IMR-90 (cell line): ENCODE measurements around the gene WDR37. TPM values are rescaled to one million over a fixed set of nuclear protein-coding genes. Genes with fewer than 3 reads are reported as not detected.

Experiments used
- ATAC-seq: fragments of 200-7000 bp; cut with Tn5 transposase; 2 replicates; pipeline ENCODE4 v1.9.1; 2020; ENCODE audit warnings: low read depth, mild to moderate bottlenecking, moderate library complexity
- BruUV-seq: library from RNA; stranded (reverse); fragments of 400-500 nt; replicated peaks from 2 replicates; lab custom pipeline; 2021; lab: Mats Ljungman, UMichigan
- CTCF ChIA-PET: fragments of 300-600 bp; formaldehyde crosslinking; extraction: SDS; loops from one replicate; lab custom pipeline; 2021; ENCODE audit warnings: antibody characterized with exemption; lab: Yijun Ruan, JAX
- POLR2A ChIA-PET: fragments of 300-600 bp; sonication (Branson Sonifier 250); formaldehyde crosslinking; loops from one replicate; lab custom pipeline; 2022; ENCODE audit warnings: antibody characterized with exemption; ENCODE audit not compliant: unreplicated experiment; lab: Charles Lee
- DNase-seq: peaks from one replicate; pipeline ENCODE4 v3.0.0; 2013
- H2AFZ ChIP-seq: replicated peaks from 2 replicates; pipeline ENCODE3; 2013; ENCODE audit warnings: low read length, mild to moderate bottlenecking; ENCODE audit not compliant: poor library complexity
- H2AK5ac ChIP-seq: 2 replicates; pipeline ENCODE4 v1.6.1; 2013; ENCODE audit warnings: low read depth, low read length, inconsistent platforms
- H2AK9ac ChIP-seq: replicated peaks from 2 replicates; pipeline ENCODE3; 2013; ENCODE audit warnings: mild to moderate bottlenecking, low read depth, low read length, moderate library complexity; ENCODE audit not compliant: poor library complexity
- H2BK120ac ChIP-seq: 2 replicates; pipeline ENCODE4 v1.6.1; 2013; ENCODE audit warnings: low read depth, low read length, inconsistent platforms
- H2BK15ac ChIP-seq: 3 replicates; pipeline ENCODE4 v1.6.1; 2013; ENCODE audit warnings: low read depth, low read length, inconsistent platforms
- H2BK20ac ChIP-seq: 2 replicates; pipeline ENCODE4 v1.6.1; 2013; ENCODE audit warnings: low read depth, mild to moderate bottlenecking, inconsistent platforms, low read length, moderate library complexity
- H2BK5ac ChIP-seq: 2 replicates; pipeline ENCODE4 v1.6.1; 2013; ENCODE audit warnings: mild to moderate bottlenecking, low read depth, low read length, inconsistent platforms; ENCODE audit not compliant: poor library complexity, severe bottlenecking
- H3K14ac ChIP-seq: replicated peaks from 2 replicates; pipeline ENCODE4 v1.6.1; 2013; ENCODE audit warnings: low read depth, low read length, inconsistent platforms
- H3K18ac ChIP-seq: 2 replicates; pipeline ENCODE4 v1.6.1; 2013; ENCODE audit warnings: low read depth, low read length, control low read depth
- H3K23ac ChIP-seq: 2 replicates; pipeline ENCODE4 v1.6.1; 2013; ENCODE audit warnings: low read depth, low read length, inconsistent platforms
- H3K27ac ChIP-seq: 2 replicates; pipeline ENCODE4 v1.5.1; 2013; ENCODE audit warnings: mild to moderate bottlenecking, control low read depth, low read length; ENCODE audit not compliant: insufficient read depth
- H3K27me3 ChIP-seq: 2 replicates; pipeline ENCODE4 v1.6.1; 2013; ENCODE audit warnings: low read length; ENCODE audit not compliant: control insufficient read depth, insufficient read depth
- H3K36me3 ChIP-seq: 2 replicates; pipeline ENCODE4 v1.6.1; 2013; ENCODE audit warnings: low read length, mixed read lengths; ENCODE audit not compliant: control insufficient read depth, insufficient read depth
- H3K4ac ChIP-seq: 2 replicates; pipeline ENCODE4 v1.6.1; 2013; ENCODE audit warnings: low read depth, low read length, inconsistent platforms
- H3K4me1 ChIP-seq: 2 replicates; pipeline ENCODE4 v1.6.1; 2013; ENCODE audit warnings: low read length, mixed read lengths; ENCODE audit not compliant: control insufficient read depth, insufficient read depth
- H3K4me2 ChIP-seq: 2 replicates; pipeline ENCODE4 v1.6.1; 2013; ENCODE audit warnings: low read depth, mild to moderate bottlenecking, control low read depth, low read length, moderate library complexity
- H3K4me3 ChIP-seq: 2 replicates; pipeline ENCODE4 v1.5.1; 2013; ENCODE audit warnings: low read depth, mild to moderate bottlenecking, control low read depth, low read length, moderate library complexity; ENCODE audit not compliant: insufficient read depth
- H3K56ac ChIP-seq: 2 replicates; pipeline ENCODE4 v1.6.1; 2013; ENCODE audit warnings: low read length, inconsistent platforms; ENCODE audit not compliant: insufficient read depth; ENCODE audit errors: extremely low read depth
- H3K79me1 ChIP-seq, 2 experiments: 2 replicates each; pipeline ENCODE4 v1.6.1; 2013; ENCODE audit warnings: low read length in 2 of 2, inconsistent platforms in 1 of 2, low read depth in 1 of 2
- H3K9ac ChIP-seq: 2 replicates; pipeline ENCODE4 v1.6.1; 2013; ENCODE audit warnings: low read depth, low read length, control low read depth
- H3K9me1 ChIP-seq: 2 replicates; pipeline ENCODE4 v1.6.1; 2013; ENCODE audit warnings: low read length, inconsistent platforms; ENCODE audit not compliant: insufficient read depth
- H3K9me3 ChIP-seq: 2 replicates; pipeline ENCODE4 v1.6.1; 2013; ENCODE audit warnings: low read length; ENCODE audit not compliant: control insufficient read depth, insufficient read depth
- H4K20me1 ChIP-seq: 2 replicates; pipeline ENCODE4 v1.6.1; 2013; ENCODE audit warnings: low read length, inconsistent platforms; ENCODE audit not compliant: insufficient read depth
- H4K5ac ChIP-seq: 2 replicates; pipeline ENCODE4 v1.6.1; 2013; ENCODE audit warnings: mild to moderate bottlenecking, low read depth, low read length, control low read depth
- H4K8ac ChIP-seq, 2 experiments: 2 replicates each; pipeline ENCODE4 v1.6.1; 2013; ENCODE audit warnings: low read depth in 2 of 2, low read length in 2 of 2, control low read depth in 1 of 2, inconsistent platforms in 1 of 2
- H4K91ac ChIP-seq: 2 replicates; pipeline ENCODE4 v1.6.1; 2013; ENCODE audit warnings: low read depth, low read length, inconsistent platforms; ENCODE audit not compliant: insufficient read depth
- BHLHE40 ChIP-seq: fragments of 150-350 bp; IDR thresholded peaks from 2 replicates; pipeline ENCODE4 v1.6.1; 2016; ENCODE audit warnings: mild to moderate bottlenecking, low read depth, low read length
- CEBPB ChIP-seq: IDR thresholded peaks from 2 replicates; pipeline ENCODE4 v1.6.1; 2012; ENCODE audit warnings: low read depth, low read length, improper control_type of control experiment
- CHD1 ChIP-seq: IDR thresholded peaks from 2 replicates; pipeline ENCODE4 v1.6.1; 2012; ENCODE audit warnings: low read depth, low read length, improper control_type of control experiment
- FOS ChIP-seq: fragments of 150-350 bp; IDR thresholded peaks from 2 replicates; pipeline ENCODE4 v1.6.1; 2016; ENCODE audit warnings: low read depth, low read length
- MAFK ChIP-seq: IDR thresholded peaks from 2 replicates; pipeline ENCODE4 v1.6.1; 2012; ENCODE audit warnings: low read depth, low read length, improper control_type of control experiment
- MAZ ChIP-seq: IDR thresholded peaks from 2 replicates; pipeline ENCODE4 v1.6.1; 2012; ENCODE audit warnings: low read depth, mild to moderate bottlenecking, low read length, improper control_type of control experiment, moderate library complexity, borderline replicate concordance
- MXI1 ChIP-seq: IDR thresholded peaks from 2 replicates; pipeline ENCODE4 v1.6.1; 2012; ENCODE audit warnings: low read depth, mild to moderate bottlenecking, low read length, moderate library complexity, borderline replicate concordance
- NFE2L2 ChIP-seq: fragments of 150-350 bp; IDR thresholded peaks from 2 replicates; pipeline ENCODE4 v1.6.1; 2016; ENCODE audit warnings: low read depth, mild to moderate bottlenecking, low read length
- POLR2A ChIP-seq: IDR thresholded peaks from 2 replicates; pipeline ENCODE4 v1.6.1; 2012; ENCODE audit warnings: mild to moderate bottlenecking, low read depth, low read length
- RAD21 ChIP-seq: IDR thresholded peaks from 2 replicates; pipeline ENCODE4 v1.6.1; 2012; ENCODE audit warnings: low read length, improper control_type of control experiment
- RCOR1 ChIP-seq: IDR thresholded peaks from 2 replicates; pipeline ENCODE4 v1.6.1; 2012; ENCODE audit warnings: mild to moderate bottlenecking, low read length, improper control_type of control experiment; ENCODE audit not compliant: insufficient replicate concordance
- RFX5 ChIP-seq: IDR thresholded peaks from 2 replicates; pipeline ENCODE4 v1.8.0; 2012; ENCODE audit warnings: low read depth, mild to moderate bottlenecking, low read length, moderate library complexity
- SMC3 ChIP-seq: fragments of 150-350 bp; IDR thresholded peaks from 2 replicates; pipeline ENCODE4 v1.6.1; 2016; ENCODE audit warnings: low read depth, mild to moderate bottlenecking, antibody characterized with exemption, low read length, moderate library complexity
- whole genome bisulfite sequencing, 2 experiments: methylation state at CpG; one replicate each; pipeline versions ENCODE4 v1.1.5 to v1.1.7; 2013; ENCODE audit warnings: missing lambda C conversion rate in 2 of 2; ENCODE audit not compliant: insufficient read length in 1 of 2; ENCODE audit errors: extremely low coverage in 2 of 2; 5-methylcytosine and 5-hydroxymethylcytosine counted together
- dilution Hi-C: fragments of 300-500 bp; cut with HindIII; formaldehyde crosslinking; loops from one replicate; pipeline ENCODE4 v1.14.3; 2018; ENCODE audit warnings: low sequenced_read_pairs; ENCODE audit not compliant: unreplicated experiment
- in situ Hi-C: fragments of 300-500 bp; cut with MboI; formaldehyde crosslinking; loops from 3 replicates; pipeline ENCODE4 v1.14.3; 2019; ENCODE audit warnings: low sequenced_read_pairs, inconsistent platforms, mixed read lengths
- intact Hi-C: fragments of 100-400 bp; cut with micrococcal nuclease; formaldehyde crosslinking; loops from 2 replicates; pipeline ENCODE4 v1.10.0; 2022
- polyA plus RNA-seq, 3 experiments: library from polyadenylated mRNA; depleted of rRNA; stranded (reverse); fragments of >200 nt; gene quantifications; 2 replicates each; pipeline ENCODE4 v1.2.3, GENCODE V29; 2012; ENCODE audit warnings: low replicate concordance in 1 of 3
- total RNA-seq: library from RNA; depleted of rRNA; stranded (reverse); fragments of >200 nt; gene quantifications from 2 replicates; pipeline ENCODE4 v1.2.3, GENCODE V29; 2012
- TF ChIP-seq, protein P1 (sequence below): conservative IDR thresholded peaks from 2 replicates; pipeline ENCODE4 v1.5.1; 2012; ENCODE audit warnings: mild to moderate bottlenecking, low read depth, low read length, improper control_type of control experiment
- TF ChIP-seq, protein P2 (sequence below): fragments of 150-350 bp; IDR thresholded peaks from 2 replicates; pipeline ENCODE4 v1.6.1; 2016; ENCODE audit warnings: low read depth, mild to moderate bottlenecking, low read length, moderate library complexity, borderline replicate concordance
- TF ChIP-seq, protein P3 (sequence below): fragments of 150-350 bp; IDR thresholded peaks from 2 replicates; pipeline ENCODE4 v1.6.1; 2017; ENCODE audit warnings: mild to moderate bottlenecking, antibody characterized with exemption, low read length, low read depth

Gene WDR37
- total and polyA plus RNA-seq, 2 of the 4 experiments (the other 2 are of a cell fraction), result 12.7 to 14.5 TPM

DNA sequence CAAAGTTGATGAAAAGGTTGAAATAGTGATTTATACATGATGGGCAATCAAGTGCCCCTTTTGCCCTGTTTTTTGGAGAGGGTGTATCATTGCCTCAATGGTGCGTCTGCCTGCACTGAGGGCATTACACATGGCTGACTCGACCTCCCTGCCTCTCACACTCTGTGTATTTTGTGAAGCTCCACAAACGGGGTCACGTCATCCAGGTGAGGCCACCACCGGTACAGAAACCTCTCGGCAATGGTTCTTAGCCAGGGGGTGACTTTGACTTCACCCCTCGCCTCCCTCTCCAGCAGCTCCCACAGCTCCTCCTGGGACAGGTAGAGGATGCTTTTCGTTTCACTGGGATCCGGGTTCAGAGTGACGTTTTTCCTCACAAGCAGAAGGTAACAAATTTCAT lies 36.8 kb upstream of the WDR37 start:
- Histone ChIP-seq H3K4me2 (no peak overlapping the region), H3K4ac (no peak overlapping the region), H4K8ac (no peak overlapping the region), H2AFZ (no peak overlapping the region), H3K9me1 (no peaks in the 10 kb centered on the region), H2BK5ac (no peak overlapping the region), H3K14ac (no peak overlapping the region), H2BK20ac (no peak overlapping the region), H2BK15ac (no peak overlapping the region), H3K4me3 (no peak overlapping the region), H2AK5ac (no peak overlapping the region), H3K79me1 (peaks cover 7 to 10% of the 10 kb centered on the region in 2 experiments; a peak in 1 of 4 replicates), H3K9ac (no peak overlapping the region), H2BK120ac (no peak overlapping the region), H3K18ac (no peak overlapping the region), H3K4me1 (no peaks in the 10 kb centered on the region), H3K27ac (no peak overlapping the region), H4K20me1 (peaks cover 3% of the 10 kb centered on the region; the same call in 1 of the 2 replicates), H3K56ac (no peak overlapping the region), H2AK9ac (no peak overlapping the region), H3K9me3 (no peaks in the 10 kb centered on the region), H3K27me3 (no peaks in the 10 kb centered on the region), H3K23ac (no peak overlapping the region), H3K36me3 (peaks cover 38% of the 10 kb centered on the region), H4K5ac (no peak overlapping the region), H4K91ac (no peak overlapping the region)
- DNase-seq, result no peak
- ChIA-PET CTCF (no interaction called here), POLR2A (no interaction called here)
- intact Hi-C loops (no loop called here), in situ Hi-C loops (no loop called here), dilution Hi-C loops (no loop called here)
- BruUV-seq, result no TSS peak
- ATAC-seq, result no peak
- no CpG with 5 or more reads among the region's 10 CpGs for WGBS, 2 experiments
- no peak for TF ChIP-seq MAZ
- TF ChIP-seq BHLHE40, result no peak
- no peak for TF ChIP-seq MXI1
- no peak for TF ChIP-seq SMC3
- TF ChIP-seq, protein P1, sequence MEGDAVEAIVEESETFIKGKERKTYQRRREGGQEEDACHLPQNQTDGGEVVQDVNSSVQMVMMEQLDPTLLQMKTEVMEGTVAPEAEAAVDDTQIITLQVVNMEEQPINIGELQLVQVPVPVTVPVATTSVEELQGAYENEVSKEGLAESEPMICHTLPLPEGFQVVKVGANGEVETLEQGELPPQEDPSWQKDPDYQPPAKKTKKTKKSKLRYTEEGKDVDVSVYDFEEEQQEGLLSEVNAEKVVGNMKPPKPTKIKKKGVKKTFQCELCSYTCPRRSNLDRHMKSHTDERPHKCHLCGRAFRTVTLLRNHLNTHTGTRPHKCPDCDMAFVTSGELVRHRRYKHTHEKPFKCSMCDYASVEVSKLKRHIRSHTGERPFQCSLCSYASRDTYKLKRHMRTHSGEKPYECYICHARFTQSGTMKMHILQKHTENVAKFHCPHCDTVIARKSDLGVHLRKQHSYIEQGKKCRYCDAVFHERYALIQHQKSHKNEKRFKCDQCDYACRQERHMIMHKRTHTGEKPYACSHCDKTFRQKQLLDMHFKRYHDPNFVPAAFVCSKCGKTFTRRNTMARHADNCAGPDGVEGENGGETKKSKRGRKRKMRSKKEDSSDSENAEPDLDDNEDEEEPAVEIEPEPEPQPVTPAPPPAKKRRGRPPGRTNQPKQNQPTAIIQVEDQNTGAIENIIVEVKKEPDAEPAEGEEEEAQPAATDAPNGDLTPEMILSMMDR, result no peak
- TF ChIP-seq, protein P2, sequence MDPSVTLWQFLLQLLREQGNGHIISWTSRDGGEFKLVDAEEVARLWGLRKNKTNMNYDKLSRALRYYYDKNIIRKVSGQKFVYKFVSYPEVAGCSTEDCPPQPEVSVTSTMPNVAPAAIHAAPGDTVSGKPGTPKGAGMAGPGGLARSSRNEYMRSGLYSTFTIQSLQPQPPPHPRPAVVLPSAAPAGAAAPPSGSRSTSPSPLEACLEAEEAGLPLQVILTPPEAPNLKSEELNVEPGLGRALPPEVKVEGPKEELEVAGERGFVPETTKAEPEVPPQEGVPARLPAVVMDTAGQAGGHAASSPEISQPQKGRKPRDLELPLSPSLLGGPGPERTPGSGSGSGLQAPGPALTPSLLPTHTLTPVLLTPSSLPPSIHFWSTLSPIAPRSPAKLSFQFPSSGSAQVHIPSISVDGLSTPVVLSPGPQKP, result no peak
- TF ChIP-seq MAFK, result no peak
- TF ChIP-seq, protein P3, sequence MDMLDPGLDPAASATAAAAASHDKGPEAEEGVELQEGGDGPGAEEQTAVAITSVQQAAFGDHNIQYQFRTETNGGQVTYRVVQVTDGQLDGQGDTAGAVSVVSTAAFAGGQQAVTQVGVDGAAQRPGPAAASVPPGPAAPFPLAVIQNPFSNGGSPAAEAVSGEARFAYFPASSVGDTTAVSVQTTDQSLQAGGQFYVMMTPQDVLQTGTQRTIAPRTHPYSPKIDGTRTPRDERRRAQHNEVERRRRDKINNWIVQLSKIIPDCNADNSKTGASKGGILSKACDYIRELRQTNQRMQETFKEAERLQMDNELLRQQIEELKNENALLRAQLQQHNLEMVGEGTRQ, result no peak
- no peak for TF ChIP-seq RAD21
- no peak for TF ChIP-seq FOS
- TF ChIP-seq RCOR1, result no peak
- no peak for TF ChIP-seq CEBPB
- no peak for TF ChIP-seq POLR2A
- TF ChIP-seq NFE2L2, result no peak
- no peak for TF ChIP-seq CHD1
- no peak for TF ChIP-seq RFX5
